Stimulated activated CD4-positive, alpha-beta T cell treated with anti-CD3 and anti-CD28 coated beads, Interleukin-1b, Interleukin-23, amount 100 ng/mL, for 24 hours (primary cell): Measurements from ENCODE around the gene RBM4B.
"Not testable (repeated sequence)": the region's sequence is repeated elsewhere in the genome, so short reads cannot be mapped to it uniquely, and the experiment has no call there.

ENCODE experiments used
- DNase-seq, 4 experiments: peaks; one replicate each; pipeline ENCODE4 v3.0.0-alpha.2; 2020; ENCODE audit warnings: low read depth in 4 of 4, low spot score in 1 of 4

The RBM4B gene

DNA sequence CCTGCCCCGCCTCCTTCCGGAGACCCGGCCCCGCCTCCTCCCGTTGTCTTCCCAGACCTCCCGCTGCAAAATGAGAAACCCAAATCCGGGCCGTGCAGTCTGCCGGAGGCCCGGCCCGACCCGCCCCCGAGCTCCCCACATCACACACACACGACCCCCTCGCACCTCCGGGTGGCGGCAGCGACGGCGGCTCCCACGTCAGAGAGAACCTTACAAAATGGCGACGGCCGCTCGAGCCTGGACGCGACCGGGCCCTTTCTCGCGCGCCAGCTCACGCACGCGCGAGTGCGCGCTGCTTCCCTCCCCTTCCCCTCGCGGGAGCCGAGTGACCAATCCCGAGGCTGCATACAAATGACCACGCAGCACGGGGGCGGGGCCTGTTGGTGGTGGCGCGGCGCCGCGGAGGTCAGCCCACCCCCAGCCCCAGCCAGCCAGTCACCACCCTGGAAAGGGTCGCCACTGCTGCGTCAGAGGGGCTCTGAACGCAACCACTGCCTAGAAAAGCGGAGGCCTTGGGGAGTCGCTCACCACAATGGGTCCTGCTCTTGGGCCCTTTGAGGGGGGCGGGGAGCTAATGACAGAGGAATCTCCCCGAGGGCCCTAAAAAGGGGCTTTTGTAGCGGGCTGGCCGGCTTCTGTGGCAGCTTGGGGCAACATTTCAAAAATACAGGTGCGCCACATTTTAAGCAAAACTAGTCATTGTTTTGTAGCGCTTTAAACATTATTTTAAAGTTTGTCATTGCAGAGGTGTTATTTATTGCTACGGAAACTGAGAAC is at the start of gene RBM4B:
TSS of gene RBM4B (minus strand) at position 289 of the 777 bp plus-strand sequence. CDS start 808 bp downstream, outside the sequence.
- peak; percentile 87 to 97 (median 92) for DNase-seq

- DNase-seq, result no peak
These were observed 48.0 kb upstream of the RBM4B start for GRCh38 chr11:66725647-66726046.

- DNase-seq, result no peak
These were observed 47.4 kb upstream of the RBM4B start for GRCh38 chr11:66725114-66725513.

DNA sequence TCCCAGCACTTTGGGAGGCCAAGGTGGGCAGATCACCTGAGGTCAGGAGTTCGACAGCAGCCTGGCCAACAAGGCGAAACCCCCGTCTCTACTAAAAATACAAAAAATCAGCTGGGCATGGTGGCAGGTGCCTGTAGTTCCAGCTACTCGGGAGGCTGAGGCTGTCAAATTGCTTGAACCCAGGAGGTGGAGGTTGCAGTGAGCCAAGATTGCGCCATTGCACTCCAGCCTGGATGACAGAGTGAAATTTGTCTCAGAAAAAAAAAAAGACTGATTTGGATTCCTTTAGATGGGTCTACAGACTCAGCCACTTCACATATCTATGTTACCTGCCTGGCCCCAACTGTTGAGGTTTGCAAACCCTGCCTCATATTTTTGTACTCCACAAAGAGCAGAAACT is 46.5 kb upstream of the RBM4B start:
- DNase-seq, result not testable (repeated sequence)

DNA sequence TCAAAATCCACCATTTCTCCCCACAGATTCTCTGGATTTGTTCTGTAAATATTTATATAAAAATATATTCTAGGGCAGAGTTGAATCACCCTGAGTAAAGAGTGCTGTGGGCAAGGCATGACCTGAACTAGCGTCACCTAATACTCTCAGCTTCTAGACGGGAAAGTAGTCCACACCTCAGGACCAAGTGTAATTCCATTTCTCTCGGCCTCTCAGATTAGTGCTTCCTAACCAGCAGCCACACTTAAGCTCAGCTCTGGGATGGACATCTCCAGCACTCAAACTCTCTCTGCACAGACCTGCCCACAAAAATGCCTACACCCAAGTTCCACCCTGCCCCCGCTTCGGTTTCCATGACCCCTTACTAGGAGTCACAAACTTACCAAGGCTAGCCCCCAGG is 46.0 kb upstream of the RBM4B start:
- DNase-seq, result no peak

GRCh38 chr11:66722745-66723651 is 45.3 kb upstream of the RBM4B start:
- DNase-seq, result no peak

GRCh38 chr11:66721939-66722338 is 44.3 kb upstream of the RBM4B start:
- no peak for DNase-seq

- DNase-seq, result no peak
These were observed 43.3 kb upstream of the RBM4B start for GRCh38 chr11:66720899-66721470.

GRCh38 chr11:66720223-66720898 is 42.7 kb upstream of the RBM4B start:
- DNase-seq, result peak in 2 of 4 experiments; percentile 16 to 35

GRCh38 chr11:66719111-66719872 is 41.6 kb upstream of the RBM4B start:
- no peak for DNase-seq

DNA sequence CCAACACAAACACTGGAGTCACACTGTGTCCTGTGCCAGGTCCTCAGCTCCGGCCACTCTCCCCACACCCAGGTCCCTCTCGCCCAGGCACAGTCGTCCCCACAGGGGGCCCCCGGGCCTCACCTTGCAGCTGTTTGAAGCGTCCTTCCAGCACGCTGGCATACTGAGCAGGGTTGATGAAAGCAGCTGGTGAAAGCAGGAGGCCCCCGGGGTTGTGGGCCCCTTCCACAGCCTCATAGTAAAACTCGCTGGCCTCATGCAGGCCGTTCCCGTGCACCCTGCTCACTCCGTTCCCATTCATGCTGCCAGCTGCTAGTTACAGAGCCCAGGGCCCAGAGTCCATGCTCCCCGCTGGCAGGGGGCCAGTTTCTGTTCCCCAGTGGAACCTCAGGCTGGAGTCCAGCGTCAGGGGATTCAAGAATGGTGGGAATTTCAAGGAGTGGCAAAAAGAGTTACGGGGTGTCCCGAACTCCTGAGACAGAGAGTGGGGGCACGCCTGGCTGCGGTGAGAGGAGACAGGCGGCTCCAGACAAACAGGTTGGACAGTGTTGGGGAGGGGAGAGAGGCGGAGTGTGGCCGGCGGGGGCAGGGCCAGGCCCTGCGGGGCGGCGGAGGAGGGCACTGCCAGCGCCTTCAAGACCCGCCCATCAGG is 40.8 kb upstream of the RBM4B start:
- no peak for DNase-seq

DNA sequence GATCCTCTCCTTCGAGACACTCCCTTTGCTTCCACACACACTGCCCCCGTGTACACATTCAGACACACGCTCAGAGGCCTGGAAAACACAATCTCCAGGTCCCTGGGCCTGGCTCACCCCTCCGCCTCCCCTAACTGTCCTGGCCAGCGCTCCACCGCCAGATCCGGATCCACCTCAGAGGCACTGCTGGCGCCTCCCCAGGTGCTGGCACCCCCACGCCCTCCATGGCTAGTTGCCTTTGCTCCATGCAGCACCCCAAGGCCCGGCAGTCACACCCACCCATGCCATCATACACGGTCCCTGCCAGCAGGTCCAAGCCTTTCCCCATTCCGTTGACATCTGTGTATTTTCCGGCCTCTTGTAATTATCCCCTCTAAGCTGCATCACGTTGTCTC is 40.2 kb upstream of the RBM4B start:
- no peak for DNase-seq

- DNase-seq, result no peak
These were observed 39.3 kb upstream of the RBM4B start for GRCh38 chr11:66716996-66717395.

DNA sequence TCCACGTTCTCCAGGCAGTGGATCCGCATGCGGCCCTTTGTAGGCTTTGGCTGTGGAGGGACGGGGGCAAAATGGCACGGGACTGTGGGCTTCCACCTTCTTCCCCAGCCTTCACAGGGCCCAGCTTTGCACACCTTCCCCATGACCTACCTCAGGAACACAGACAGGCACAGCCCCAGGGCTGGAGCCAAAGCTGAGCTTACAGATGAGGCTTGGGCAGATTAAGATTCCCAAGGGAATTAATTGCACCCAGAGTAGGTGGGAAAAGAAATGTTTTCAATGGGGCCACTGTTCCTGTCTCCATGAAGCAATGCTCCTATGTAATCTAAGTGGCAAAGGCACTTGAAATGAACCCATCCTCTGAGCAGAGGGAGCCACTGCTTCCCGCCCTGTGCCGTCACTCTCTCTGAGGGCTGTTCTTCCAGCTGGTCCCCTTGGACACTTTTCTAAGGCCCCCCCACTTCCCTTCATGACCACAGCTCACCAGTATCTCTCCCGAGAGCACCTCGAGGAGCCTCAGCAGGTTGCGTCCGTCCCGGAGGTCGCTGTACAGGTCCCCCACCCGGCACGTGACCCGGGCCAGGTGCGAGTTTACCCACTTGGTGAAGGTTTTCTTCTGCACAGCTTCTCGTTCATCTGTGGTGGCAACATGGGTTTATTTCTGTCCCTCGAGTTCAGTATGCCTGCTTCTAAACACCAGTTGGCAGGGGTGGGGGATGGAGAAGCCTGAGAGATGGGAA is 37.8 kb upstream of the RBM4B start:
- no peak for DNase-seq

DNA sequence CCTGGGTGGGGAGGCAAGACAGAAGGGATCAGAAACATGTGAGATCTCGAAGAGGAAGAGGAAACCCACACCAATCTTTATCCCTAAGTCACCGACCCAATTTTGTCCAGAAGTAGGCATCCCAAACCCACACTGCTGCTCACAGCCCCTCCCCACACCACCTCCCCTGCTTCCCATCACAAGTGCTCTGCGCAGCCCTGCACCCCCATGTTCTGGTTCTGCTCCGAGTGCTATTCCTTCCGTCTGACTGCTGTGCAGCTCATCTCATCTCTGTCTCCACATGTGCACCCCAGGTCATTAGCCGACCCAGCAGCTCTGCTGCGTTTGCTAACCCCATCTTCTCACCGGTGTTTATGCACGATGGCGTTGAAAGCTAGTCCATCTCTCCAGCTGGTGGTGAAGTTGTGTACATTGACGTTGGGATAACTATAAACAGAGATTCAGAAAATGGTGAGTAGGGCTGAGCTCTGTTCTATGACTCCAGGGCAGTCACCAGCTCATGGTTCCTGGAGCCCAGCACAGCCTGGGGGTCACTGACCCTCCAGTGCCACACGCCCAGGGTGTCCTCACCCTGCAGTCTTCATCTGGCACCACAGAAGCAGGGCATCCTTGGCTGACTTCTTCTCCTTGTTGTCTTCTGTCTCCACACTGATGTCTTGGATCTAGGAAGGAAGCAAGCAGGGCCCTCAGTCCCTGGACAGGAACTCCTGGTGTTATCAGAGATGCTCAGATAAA is 36.2 kb upstream of the RBM4B start:
- no peak for DNase-seq

GRCh38 chr11:66710384-66710930 is 32.8 kb upstream of the RBM4B start:
- no peak for DNase-seq

- no peak for DNase-seq
These were observed 31.0 kb upstream of the RBM4B start for GRCh38 chr11:66708701-66709100.

DNA sequence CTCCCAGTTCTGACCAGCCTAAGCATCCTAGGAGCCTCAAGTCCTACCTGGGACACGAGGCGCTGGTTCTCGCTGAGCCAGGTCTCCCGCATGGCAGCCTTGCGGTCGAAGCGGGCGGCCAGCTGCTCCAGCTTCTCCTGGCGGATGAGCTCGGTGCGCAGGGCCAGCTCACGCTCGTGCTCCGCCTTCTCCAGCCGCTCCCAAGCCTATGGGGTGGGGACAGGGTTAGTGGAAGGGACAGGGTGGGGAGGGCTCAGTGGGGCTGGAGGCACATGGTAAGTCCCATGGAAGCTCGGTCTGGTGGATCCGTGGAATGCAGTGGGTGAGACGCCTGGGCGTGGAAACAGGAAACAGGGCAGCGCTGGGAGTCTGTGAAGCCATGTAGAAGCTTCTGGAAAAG is 30.4 kb upstream of the RBM4B start:
- DNase-seq, result no peak
